HG03066 (cell line): ENCODE data around the gene FOXRED2.
"Not testable (repeated sequence)": the region's sequence is repeated elsewhere in the genome, so short reads cannot be mapped to it uniquely, and the experiment has no call there.

Source experiments
- ATAC-seq: cut with Tn5 transposase; IDR thresholded peaks from one replicate; pipeline ENCODE4 v1.9.1; 2021; ENCODE audit warnings: low read depth; ENCODE audit not compliant: unreplicated experiment

FOXRED2 gene

GRCh38 chr22:36452978-36453607 is 53.7 kb downstream of the FOXRED2 start:
- ATAC-seq, result not testable (repeated sequence)

- no peak for ATAC-seq
Measured at GRCh38 chr22:36452250-36452977, 54.4 kb downstream of the FOXRED2 start.

DNA sequence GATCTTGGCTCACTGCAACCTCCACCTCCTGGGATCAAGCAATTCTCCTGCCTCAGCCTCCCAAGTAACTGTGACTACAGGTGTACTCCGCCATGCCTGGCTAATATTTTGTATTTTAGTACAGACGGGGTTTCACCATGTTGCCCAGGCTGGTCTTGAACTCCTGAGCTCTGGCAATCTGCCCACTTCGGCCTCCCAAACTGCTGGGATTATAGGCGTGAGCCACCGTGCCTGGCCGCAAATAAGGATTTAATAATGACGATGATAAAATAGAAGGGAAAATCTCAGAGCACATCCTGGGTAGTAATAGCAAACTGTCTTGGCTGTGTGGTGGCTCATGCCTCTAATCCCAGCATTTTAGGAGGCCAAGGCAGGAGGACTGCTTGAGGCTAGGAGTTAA is 55.9 kb downstream of the FOXRED2 start:
- not testable (repeated sequence) for ATAC-seq

GRCh38 chr22:36449596-36450175 is 57.2 kb downstream of the FOXRED2 start:
- ATAC-seq, result no peak

DNA sequence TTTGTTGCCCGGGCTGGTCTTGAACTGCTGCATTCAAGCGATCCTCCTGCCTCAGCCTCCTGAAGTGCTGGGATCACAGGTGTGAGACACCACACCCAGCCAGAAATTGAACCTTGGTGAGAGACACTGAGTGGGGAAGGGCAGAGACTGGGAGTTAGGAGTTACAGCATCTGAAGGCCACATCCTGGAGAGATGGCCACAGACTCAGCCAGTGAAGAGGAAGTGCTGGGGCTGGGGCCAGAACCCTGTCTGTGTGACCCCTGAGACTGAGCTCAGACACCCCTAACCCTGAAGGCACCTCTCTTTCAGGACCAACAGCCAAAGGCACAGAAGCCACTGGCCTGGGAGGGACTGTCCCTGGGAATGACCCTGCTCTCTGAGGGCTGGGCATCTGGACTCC is 59.2 kb downstream of the FOXRED2 start:
- no peak for ATAC-seq

DNA sequence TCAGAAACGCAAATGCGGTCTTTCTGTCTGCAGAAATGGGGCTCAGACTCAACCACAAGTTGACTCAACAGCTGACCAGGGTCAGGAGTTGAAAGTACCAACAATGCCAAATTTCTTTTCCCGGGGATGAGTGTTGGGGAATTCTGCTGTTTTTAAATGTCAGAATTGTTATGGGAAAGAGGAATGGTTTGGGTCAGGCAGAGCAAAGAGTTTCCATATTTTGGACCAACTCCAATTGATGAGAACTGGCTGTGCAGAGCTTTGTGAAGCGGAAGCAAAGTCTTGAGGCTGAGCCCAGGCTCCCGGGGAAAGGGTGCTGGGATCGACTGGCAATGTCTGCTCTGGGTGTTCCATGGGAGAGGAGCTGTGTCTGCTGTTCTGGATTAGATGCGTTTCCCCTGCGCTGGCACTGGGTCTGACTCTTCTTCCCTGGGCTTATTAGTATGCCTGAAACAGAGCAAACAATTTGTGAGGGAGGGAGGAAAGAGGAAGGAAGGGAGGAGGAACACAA is 61.6 kb downstream of the FOXRED2 start:
- ATAC-seq, result no peak

- ATAC-seq, result no peak
Measured at GRCh38 chr22:36443198-36443770, 63.6 kb downstream of the FOXRED2 start.

GRCh38 chr22:36442506-36443197 is 64.2 kb downstream of the FOXRED2 start:
- ATAC-seq, result no peak

DNA sequence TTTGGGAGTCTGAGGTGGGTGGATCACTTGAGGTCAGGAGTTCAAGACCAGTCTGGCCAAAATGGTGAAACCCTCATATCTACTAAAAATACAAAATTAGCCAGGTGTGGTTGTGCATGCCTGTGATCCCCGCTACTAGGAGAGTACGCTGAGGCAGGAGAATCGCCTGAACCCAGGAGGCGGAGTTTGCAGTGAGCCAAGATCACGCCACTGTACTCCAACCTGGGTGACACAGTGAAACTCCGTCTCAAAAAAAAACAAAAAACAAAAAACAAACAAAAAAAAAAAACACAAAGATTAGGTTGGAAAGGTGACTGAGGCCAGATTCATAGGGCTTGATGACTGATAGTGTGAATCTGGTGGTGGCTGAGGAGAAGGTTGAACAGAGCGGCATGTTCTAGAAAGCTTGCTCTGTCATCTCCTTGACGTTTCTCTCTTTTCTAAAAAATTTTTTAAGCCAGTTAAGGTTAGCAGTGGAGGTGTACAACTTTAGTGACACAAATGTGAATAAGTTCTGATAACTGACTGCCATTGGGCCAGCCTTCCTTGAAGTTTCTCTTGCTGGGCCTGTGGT is 66.3 kb downstream of the FOXRED2 start:
- no peak for ATAC-seq

DNA sequence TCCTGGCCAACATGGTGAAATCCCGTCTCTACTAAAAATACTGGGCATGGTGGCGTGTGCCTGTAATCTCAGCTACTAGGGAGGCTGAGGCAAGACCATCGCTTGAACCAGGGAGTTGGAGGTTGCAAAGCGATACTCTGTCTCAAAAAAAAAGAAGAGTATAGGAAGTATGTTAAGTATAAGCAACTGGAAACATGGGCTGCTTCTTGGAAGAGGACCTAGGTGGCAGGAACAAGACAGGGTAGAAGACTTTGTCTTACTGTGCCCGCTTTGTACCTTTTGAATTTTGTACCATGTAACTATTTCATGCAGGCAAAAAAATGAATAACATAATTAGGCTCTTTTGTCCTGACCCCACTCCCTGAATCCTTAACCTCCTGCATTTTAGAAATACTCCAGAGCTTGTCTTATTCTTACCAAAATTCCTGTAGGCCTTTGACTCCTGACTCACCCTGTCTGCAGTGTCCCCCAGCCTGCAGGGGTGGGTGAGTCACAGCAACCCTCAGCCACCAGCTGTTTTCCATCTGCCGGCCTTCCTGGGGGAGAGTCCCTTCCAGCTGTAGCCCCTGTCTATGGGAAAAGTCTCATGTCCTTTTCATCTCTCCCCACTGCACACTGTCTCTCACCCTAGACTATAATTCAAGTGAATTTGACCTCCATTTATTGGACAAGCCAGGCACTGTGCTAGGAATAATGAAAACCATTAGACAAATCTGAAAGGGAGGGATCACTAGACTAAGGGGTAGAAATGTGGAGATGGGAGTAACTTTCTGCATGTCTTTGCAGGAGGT is 67.2 kb downstream of the FOXRED2 start:
- ATAC-seq, result no peak
